Peyer's patch (tissue), 4 donors: Measurements from ENCODE around the gene TBC1D2B.
"Not testable (repeated sequence)": the region's sequence is repeated elsewhere in the genome, so short reads cannot be mapped to it uniquely, and the experiment has no call there.

ENCODE experiments used
- POLR2A ChIP-seq, 2 donors: fragments of 450-650 bp; IDR thresholded peaks; one replicate each; pipeline ENCODE4 v1.5.1; 2017; ENCODE audit warnings: antibody characterized with exemption in 2 of 2, mild to moderate bottlenecking in 2 of 2, moderate library complexity in 2 of 2
- TF ChIP-seq, protein P1 (sequence below), 6 experiments: fragments of 450-650 bp in 4 of 6; fragments of 200-600 bp in 2 of 6; sonication (generic) in 1 of 6; IDR thresholded peaks; one replicate each; pipeline ENCODE4 v1.5.1; 2017 to 2019; ENCODE audit warnings: antibody characterized with exemption in 6 of 6, mild to moderate bottlenecking in 3 of 6, moderate library complexity in 1 of 6

DNA sequence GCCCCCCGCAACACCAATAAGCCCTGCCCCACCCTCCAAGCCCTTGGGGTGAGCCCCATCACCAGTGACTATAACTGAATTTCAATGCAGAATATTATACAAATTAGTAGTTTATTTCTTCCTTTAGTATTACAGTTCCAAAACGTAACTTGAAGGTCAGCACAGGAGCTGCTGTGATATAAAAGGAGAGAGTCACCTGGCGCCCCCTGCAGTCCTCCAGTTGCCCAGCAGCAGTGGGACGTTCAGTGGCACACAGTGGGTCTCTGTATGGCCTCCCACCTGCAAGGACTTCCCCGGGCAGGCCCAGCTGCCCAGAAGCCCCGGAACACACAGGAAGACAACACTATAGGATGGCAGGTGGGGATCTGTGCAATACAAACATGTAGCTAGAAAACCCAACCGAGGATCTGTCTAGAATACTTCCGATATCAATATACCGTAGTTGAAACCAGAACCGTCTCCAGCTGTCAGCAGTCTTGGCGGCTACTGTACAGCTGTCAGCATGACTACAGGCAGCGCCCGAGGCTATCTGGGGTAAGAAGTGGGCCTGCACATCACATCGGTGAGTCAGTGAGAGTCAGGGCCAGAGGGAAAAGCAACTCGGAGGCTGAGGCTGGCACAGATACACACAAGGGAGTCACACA, 82.5 kb downstream of the TBC1D2B start:
- TF ChIP-seq, protein P1, sequence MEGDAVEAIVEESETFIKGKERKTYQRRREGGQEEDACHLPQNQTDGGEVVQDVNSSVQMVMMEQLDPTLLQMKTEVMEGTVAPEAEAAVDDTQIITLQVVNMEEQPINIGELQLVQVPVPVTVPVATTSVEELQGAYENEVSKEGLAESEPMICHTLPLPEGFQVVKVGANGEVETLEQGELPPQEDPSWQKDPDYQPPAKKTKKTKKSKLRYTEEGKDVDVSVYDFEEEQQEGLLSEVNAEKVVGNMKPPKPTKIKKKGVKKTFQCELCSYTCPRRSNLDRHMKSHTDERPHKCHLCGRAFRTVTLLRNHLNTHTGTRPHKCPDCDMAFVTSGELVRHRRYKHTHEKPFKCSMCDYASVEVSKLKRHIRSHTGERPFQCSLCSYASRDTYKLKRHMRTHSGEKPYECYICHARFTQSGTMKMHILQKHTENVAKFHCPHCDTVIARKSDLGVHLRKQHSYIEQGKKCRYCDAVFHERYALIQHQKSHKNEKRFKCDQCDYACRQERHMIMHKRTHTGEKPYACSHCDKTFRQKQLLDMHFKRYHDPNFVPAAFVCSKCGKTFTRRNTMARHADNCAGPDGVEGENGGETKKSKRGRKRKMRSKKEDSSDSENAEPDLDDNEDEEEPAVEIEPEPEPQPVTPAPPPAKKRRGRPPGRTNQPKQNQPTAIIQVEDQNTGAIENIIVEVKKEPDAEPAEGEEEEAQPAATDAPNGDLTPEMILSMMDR (IDR thresholded peaks at IDR 0.05) = peak in 1 of 6 experiments; percentile 7
- not testable (repeated sequence) for TF ChIP-seq POLR2A (IDR thresholded peaks at IDR 0.05)
